K562 (cell line): Measurements from ENCODE around the gene SHB. TPM values are rescaled to one million over a fixed set of nuclear protein-coding genes. Genes with fewer than 3 reads are reported as not detected.

Source experiments
- ATAC-seq: fragments of 200-7000 bp; cut with Tn5 transposase; 3 replicates; pipeline ENCODE4 v1.9.1; 2020; ENCODE audit warnings: moderate library complexity
- BruUV-seq: library from RNA; stranded (reverse); fragments of 400-500 nt; replicated peaks from 2 replicates; lab custom pipeline; 2021; lab: Mats Ljungman, UMichigan
- CTCF ChIA-PET: fragments of 300-600 bp; formaldehyde crosslinking; extraction: SDS; loops from one replicate; lab custom pipeline; 2021; ENCODE audit warnings: low intra/inter-chr PET ratio; lab: Yijun Ruan, JAX
- POLR2A ChIA-PET: fragments of 300-600, 350-650 bp; sonication (Branson Sonifier 250); formaldehyde crosslinking; extraction: SDS; loops from one replicate; lab custom pipeline; 2021; ENCODE audit warnings: antibody characterized with exemption, inconsistent platforms; lab: Yijun Ruan, JAX
- DNase-seq, 4 experiments: peaks; one replicate each; pipeline versions ENCODE4 v3.0.0 to v3.0.0-alpha.2; 2011 to 2018; ENCODE audit warnings: low spot score in 3 of 4, mixed read lengths in 3 of 4; ENCODE audit errors: extremely low read depth in 1 of 4
- FAIRE-seq: peaks from 2 replicates; lab custom pipeline; 2011; peaks lifted over from hg19 to GRCh38; lab: Jason Lieb, UNC
- H2AFZ ChIP-seq: 2 replicates; pipeline ENCODE4 v1.6.0; 2011; ENCODE audit warnings: low read depth, low read length, control low read depth, inconsistent platforms
- H3K27ac ChIP-seq: fragments of 200-600 bp; 3 replicates; pipeline ENCODE4 v1.8.0; 2011; ENCODE audit warnings: low read depth, mild to moderate bottlenecking, control low read depth, inconsistent platforms, low read length, moderate library complexity, mixed read lengths; ENCODE audit errors: extremely low read depth
- H3K27me3 ChIP-seq, 2 experiments: fragments of 300-600 bp in 1 of 2; 2 replicates in 1 of 2; 3 replicates in 1 of 2; pipeline versions ENCODE4 v1.6.0 to v1.8.0; 2011; ENCODE audit warnings: inconsistent platforms in 2 of 2, low read length in 2 of 2, mild to moderate bottlenecking in 1 of 2, mixed read lengths in 1 of 2, moderate library complexity in 1 of 2; ENCODE audit not compliant: control insufficient read depth in 2 of 2, insufficient read depth in 2 of 2
- H3K36me3 ChIP-seq: fragments of 300-600 bp; 3 replicates; pipeline ENCODE4 v1.8.0; 2011; ENCODE audit warnings: mild to moderate bottlenecking, low read length, inconsistent platforms; ENCODE audit not compliant: control insufficient read depth, insufficient read depth
- H3K4me1 ChIP-seq, 2 experiments: fragments of 200-600 bp in 1 of 2; replicated peaks in 1 of 2; 2 replicates in 1 of 2; 3 replicates in 1 of 2; pipeline versions ENCODE4 v1.5.1 to v1.8.0; 2011; ENCODE audit warnings: inconsistent platforms in 2 of 2, low read length in 2 of 2, mild to moderate bottlenecking in 1 of 2, mixed read lengths in 1 of 2, moderate library complexity in 1 of 2; ENCODE audit not compliant: control insufficient read depth in 2 of 2, insufficient read depth in 2 of 2
- H3K4me2 ChIP-seq: 2 replicates; pipeline ENCODE4 v1.6.1; 2011; ENCODE audit warnings: low read length, control low read depth, inconsistent platforms, mixed read lengths; ENCODE audit not compliant: insufficient read depth
- H3K4me3 ChIP-seq: fragments of 200-600 bp; sonication (generic), shearing (Covaris generic); 2 replicates; pipeline ENCODE4 v1.5.1; 2016; ENCODE audit warnings: control low read depth, inconsistent platforms
- H3K79me2 ChIP-seq: fragments of 200-600 bp; 3 replicates; pipeline ENCODE4 v1.8.0; 2011; ENCODE audit warnings: low read length, inconsistent platforms; ENCODE audit not compliant: control insufficient read depth, insufficient read depth
- H3K9ac ChIP-seq, 2 experiments: 2 replicates each; pipeline versions ENCODE4 v1.6.0 to v1.6.1; 2011; ENCODE audit warnings: low read depth in 2 of 2, low read length in 2 of 2, control low read depth in 1 of 2, inconsistent platforms in 1 of 2, mild to moderate bottlenecking in 1 of 2, mixed read lengths in 1 of 2; ENCODE audit not compliant: insufficient read depth in 1 of 2
- H3K9me1 ChIP-seq: one replicate; pipeline ENCODE4 v1.6.0; 2011; ENCODE audit warnings: inconsistent platforms, mild to moderate bottlenecking, low read length, moderate library complexity; ENCODE audit not compliant: control insufficient read depth, insufficient read depth
- H3K9me3 ChIP-seq: replicated peaks from 2 replicates; pipeline ENCODE4 v1.5.1; 2011; ENCODE audit warnings: low read depth, low read length, inconsistent platforms; ENCODE audit not compliant: control insufficient read depth, insufficient read depth
- H4K20me1 ChIP-seq: replicated peaks from 2 replicates; pipeline ENCODE4 v1.6.1; 2011; ENCODE audit warnings: low read length, inconsistent platforms, mixed read lengths; ENCODE audit not compliant: control insufficient read depth, insufficient read depth
- BRD9 ChIP-seq: fragments of 450-650 bp; IDR thresholded peaks from 2 replicates; pipeline ENCODE4 v1.6.1; 2018; ENCODE audit warnings: low read depth; ENCODE audit not compliant: partially characterized antibody
- MYNN ChIP-seq, 2 experiments: sonication (generic); formaldehyde crosslinking in 1 of 2; IDR thresholded peaks; 2 replicates each; pipeline versions ENCODE4 v1.5.0 to v1.6.1; 2016 to 2020; ENCODE audit warnings: antibody characterized with exemption in 1 of 2, missing genetic modification reagents in 1 of 2
- PTRF ChIP-seq: fragments of 450-650 bp; IDR thresholded peaks from 2 replicates; pipeline ENCODE4 v1.6.1; 2016; ENCODE audit warnings: mild to moderate bottlenecking, missing genetic modification characterization, missing compliant biosample characterization
- WGBS: fragments of 100-300 bp; shearing (Covaris generic); methylation state at CpG from one replicate; pipeline ENCODE4 v1.1.6; 2016; ENCODE audit warnings: low coverage, mixed read lengths; ENCODE audit not compliant: insufficient coverage; ENCODE audit errors: missing lambda C conversion rate; 5-methylcytosine and 5-hydroxymethylcytosine counted together
- in situ Hi-C: fragments of 300-500 bp; cut with MboI; formaldehyde crosslinking; loops from 4 replicates; pipeline ENCODE4 v1.15.0; 2018; ENCODE audit warnings: inconsistent platforms, mixed read lengths
- intact Hi-C: fragments of 100-400 bp; cut with micrococcal nuclease; formaldehyde crosslinking; loops from 2 replicates; pipeline ENCODE4 v1.14.2; 2022
- polyA plus RNA-seq, 8 experiments: library from polyadenylated mRNA; depleted of rRNA in 4 of 8; stranded (reverse) in 5 of 8; unstranded in 3 of 8; fragments of >200 nt; fragmentation: Nextera tagmentation in 2 of 8; fragmentation: Illumina TruSeq in 1 of 8; extraction: Ambion mirVana in 2 of 8; extraction: Trizol in 1 of 8; gene quantifications; 2 replicates each; pipeline versions ENCODE4 v1.2.1 to v1.2.3, GENCODE V29; 2011 to 2014; ENCODE audit warnings: inconsistent platforms in 1 of 8, missing spikeins in 1 of 8
- total RNA-seq, 7 experiments: library from RNA; depleted of rRNA in 6 of 7; stranded (reverse); fragments of >200 nt in 6 of 7; fragmentation: Illumina TruSeq in 2 of 7; extraction: Trizol in 2 of 7; gene quantifications; 2 replicates each; pipeline versions ENCODE4 v1.2.1 to v1.2.3, GENCODE V29; 2011 to 2021; ENCODE audit warnings: low replicate concordance in 1 of 7
- TF ChIP-seq, protein P1 (sequence below): fragments of 450-650 bp; IDR thresholded peaks from 2 replicates; pipeline ENCODE4 v1.6.1; 2016; ENCODE audit warnings: mild to moderate bottlenecking, moderate library complexity
- TF ChIP-seq, protein P2 (sequence below): fragments of 450-650 bp; IDR thresholded peaks from one replicate; pipeline ENCODE4 v1.6.1; 2018; ENCODE audit warnings: mild to moderate bottlenecking, moderate library complexity; ENCODE audit not compliant: partially characterized antibody

Gene SHB
- total and polyA plus RNA-seq, 9 of the 15 experiments (the other 6 are each of a cell fraction or from before 2014, with no cell fraction given): 0.78 to 16.0 (median 5.3) TPM

DNA sequence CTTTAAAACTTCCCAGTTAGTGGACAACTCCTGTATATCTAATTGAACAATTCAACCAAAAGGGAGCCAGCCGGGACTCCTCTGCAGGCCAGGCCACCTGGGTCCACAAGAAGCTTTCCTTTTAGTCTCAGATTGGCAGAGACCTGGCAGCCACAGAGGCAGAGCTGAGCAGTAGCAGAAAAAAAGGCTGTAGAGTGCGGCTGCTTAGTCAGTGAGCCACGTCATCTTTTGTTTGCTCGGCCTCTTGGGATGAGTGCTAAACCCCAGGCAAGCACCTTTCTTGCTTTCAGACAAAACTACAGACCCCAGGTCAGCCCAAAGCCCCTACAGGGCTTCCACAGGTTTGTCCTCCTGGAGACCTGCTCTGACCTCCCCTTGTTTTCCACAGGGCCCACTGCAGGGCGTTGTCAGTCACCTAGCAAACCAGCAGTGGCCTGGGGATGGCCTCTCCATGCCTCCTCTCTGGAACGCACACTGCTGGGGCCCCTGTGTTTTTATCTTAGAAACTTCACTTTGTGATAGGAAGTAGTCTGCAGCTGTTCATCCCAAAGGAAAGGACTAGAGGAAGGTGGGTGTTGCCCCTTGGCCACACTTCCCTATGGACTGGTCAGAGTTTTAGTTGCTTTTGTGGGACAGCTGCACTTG is 49.9 kb downstream of the SHB start (continued):
- no peak for TF ChIP-seq BRD9

DNA sequence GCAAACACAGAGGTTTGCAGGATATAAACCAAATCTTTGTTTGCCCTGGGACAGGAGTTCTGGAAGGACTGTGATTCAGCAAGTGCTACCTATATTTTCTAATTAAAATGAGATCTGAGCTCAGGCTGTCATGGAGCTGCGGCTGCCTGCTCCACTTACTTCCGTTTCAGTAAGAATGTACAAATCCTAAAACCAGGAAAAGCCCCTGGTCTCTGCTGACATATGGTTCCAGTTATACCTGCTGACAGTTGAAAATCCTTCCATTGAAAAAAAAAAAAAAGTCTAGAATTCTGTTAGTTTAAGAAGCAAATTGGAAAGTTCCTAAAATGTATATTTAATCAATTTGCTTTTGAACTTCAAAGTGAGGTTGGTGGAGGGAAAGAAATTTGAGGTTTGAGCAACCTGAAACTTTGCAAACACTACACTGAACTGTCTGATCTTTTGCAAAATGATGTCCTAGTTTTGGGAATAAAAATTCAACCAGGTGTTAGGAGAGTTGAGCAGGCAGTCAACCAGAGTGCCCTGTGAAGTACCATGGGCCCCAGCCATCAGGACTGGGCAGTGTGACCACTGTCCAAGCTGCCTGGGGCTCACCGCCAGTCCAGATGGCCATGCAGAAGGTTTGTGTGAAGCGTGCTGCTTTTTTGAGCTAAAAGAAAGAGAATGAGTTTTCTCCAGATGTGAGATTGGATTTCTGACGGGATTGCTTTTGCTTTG is 50.6 kb downstream of the SHB start:
- 68% methylated on average over 5 of the region's 5 CpGs for WGBS
- Histone ChIP-seq H3K79me2 (0 out of 3 replicates have a peak, but pooled peaks cover 5% of the 10 kb centered on the region), H3K4me2 (peak overlapping the region; percentile 34; the same call in 1 of the 2 replicates), H3K36me3 (peaks cover 9% of the 10 kb centered on the region; the same call in 2 of the 3 replicates), H3K27ac (no peak overlapping the region), H3K27me3 (no peaks in the 10 kb centered on the region), H4K20me1 (peaks cover 24% of the 10 kb centered on the region), H3K4me1 (peaks cover 7 to 17% of the 10 kb centered on the region in 2 experiments; a peak in 3 of 5 replicates), H3K4me3 (no peak overlapping the region), H3K9me1 (no peaks in the 10 kb centered on the region), H2AFZ (no peak overlapping the region), H3K9ac (peak overlapping the region in 1 of 2 experiments; percentile 86; a peak in 2 of 4 replicates), H3K9me3 (no peaks in the 10 kb centered on the region)
- ChIA-PET CTCF (interaction anchor here (0.7 kb wide), 1 partner anchor 83 kb away, joined by 6 read pairs; no protein-coding TSS in a partner anchor), POLR2A (interaction anchor here (0.5 to 2.0 kb wide), 9 partner anchors 9 to 207 kb away, joined by 3 to 5 read pairs (median 3); no protein-coding TSS in a partner anchor)
- in situ Hi-C loops (no loop called here), intact Hi-C loops (no loop called here)
- DNase-seq: no peak
- no peak for ATAC-seq
- peak; percentile 73 for FAIRE-seq
- no TSS peak for BruUV-seq
- TF ChIP-seq, protein P1, sequence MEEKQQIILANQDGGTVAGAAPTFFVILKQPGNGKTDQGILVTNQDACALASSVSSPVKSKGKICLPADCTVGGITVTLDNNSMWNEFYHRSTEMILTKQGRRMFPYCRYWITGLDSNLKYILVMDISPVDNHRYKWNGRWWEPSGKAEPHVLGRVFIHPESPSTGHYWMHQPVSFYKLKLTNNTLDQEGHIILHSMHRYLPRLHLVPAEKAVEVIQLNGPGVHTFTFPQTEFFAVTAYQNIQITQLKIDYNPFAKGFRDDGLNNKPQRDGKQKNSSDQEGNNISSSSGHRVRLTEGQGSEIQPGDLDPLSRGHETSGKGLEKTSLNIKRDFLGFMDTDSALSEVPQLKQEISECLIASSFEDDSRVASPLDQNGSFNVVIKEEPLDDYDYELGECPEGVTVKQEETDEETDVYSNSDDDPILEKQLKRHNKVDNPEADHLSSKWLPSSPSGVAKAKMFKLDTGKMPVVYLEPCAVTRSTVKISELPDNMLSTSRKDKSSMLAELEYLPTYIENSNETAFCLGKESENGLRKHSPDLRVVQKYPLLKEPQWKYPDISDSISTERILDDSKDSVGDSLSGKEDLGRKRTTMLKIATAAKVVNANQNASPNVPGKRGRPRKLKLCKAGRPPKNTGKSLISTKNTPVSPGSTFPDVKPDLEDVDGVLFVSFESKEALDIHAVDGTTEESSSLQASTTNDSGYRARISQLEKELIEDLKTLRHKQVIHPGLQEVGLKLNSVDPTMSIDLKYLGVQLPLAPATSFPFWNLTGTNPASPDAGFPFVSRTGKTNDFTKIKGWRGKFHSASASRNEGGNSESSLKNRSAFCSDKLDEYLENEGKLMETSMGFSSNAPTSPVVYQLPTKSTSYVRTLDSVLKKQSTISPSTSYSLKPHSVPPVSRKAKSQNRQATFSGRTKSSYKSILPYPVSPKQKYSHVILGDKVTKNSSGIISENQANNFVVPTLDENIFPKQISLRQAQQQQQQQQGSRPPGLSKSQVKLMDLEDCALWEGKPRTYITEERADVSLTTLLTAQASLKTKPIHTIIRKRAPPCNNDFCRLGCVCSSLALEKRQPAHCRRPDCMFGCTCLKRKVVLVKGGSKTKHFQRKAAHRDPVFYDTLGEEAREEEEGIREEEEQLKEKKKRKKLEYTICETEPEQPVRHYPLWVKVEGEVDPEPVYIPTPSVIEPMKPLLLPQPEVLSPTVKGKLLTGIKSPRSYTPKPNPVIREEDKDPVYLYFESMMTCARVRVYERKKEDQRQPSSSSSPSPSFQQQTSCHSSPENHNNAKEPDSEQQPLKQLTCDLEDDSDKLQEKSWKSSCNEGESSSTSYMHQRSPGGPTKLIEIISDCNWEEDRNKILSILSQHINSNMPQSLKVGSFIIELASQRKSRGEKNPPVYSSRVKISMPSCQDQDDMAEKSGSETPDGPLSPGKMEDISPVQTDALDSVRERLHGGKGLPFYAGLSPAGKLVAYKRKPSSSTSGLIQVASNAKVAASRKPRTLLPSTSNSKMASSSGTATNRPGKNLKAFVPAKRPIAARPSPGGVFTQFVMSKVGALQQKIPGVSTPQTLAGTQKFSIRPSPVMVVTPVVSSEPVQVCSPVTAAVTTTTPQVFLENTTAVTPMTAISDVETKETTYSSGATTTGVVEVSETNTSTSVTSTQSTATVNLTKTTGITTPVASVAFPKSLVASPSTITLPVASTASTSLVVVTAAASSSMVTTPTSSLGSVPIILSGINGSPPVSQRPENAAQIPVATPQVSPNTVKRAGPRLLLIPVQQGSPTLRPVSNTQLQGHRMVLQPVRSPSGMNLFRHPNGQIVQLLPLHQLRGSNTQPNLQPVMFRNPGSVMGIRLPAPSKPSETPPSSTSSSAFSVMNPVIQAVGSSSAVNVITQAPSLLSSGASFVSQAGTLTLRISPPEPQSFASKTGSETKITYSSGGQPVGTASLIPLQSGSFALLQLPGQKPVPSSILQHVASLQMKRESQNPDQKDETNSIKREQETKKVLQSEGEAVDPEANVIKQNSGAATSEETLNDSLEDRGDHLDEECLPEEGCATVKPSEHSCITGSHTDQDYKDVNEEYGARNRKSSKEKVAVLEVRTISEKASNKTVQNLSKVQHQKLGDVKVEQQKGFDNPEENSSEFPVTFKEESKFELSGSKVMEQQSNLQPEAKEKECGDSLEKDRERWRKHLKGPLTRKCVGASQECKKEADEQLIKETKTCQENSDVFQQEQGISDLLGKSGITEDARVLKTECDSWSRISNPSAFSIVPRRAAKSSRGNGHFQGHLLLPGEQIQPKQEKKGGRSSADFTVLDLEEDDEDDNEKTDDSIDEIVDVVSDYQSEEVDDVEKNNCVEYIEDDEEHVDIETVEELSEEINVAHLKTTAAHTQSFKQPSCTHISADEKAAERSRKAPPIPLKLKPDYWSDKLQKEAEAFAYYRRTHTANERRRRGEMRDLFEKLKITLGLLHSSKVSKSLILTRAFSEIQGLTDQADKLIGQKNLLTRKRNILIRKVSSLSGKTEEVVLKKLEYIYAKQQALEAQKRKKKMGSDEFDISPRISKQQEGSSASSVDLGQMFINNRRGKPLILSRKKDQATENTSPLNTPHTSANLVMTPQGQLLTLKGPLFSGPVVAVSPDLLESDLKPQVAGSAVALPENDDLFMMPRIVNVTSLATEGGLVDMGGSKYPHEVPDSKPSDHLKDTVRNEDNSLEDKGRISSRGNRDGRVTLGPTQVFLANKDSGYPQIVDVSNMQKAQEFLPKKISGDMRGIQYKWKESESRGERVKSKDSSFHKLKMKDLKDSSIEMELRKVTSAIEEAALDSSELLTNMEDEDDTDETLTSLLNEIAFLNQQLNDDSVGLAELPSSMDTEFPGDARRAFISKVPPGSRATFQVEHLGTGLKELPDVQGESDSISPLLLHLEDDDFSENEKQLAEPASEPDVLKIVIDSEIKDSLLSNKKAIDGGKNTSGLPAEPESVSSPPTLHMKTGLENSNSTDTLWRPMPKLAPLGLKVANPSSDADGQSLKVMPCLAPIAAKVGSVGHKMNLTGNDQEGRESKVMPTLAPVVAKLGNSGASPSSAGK: no peak
- no peak for TF ChIP-seq PTRF (tag)
- no peak for TF ChIP-seq MYNN (IDR thresholded peaks at IDR 0.05)
- no peak for TF ChIP-seq MYNN (CRISPR knock-in tag; IDR thresholded peaks at IDR 0.05)
- TF ChIP-seq, protein P2, sequence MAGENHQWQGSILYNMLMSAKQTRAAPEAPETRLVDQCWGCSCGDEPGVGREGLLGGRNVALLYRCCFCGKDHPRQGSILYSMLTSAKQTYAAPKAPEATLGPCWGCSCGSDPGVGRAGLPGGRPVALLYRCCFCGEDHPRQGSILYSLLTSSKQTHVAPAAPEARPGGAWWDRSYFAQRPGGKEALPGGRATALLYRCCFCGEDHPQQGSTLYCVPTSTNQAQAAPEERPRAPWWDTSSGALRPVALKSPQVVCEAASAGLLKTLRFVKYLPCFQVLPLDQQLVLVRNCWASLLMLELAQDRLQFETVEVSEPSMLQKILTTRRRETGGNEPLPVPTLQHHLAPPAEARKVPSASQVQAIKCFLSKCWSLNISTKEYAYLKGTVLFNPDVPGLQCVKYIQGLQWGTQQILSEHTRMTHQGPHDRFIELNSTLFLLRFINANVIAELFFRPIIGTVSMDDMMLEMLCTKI: no peak
